Activated CD4-positive, alpha-beta T cell treated with anti-CD3 and anti-CD28 coated beads, Interleukin-2, amount 50 U/mL, for 48 hours (primary cell): ENCODE data around the gene RAP1GAP.

Experiments
- DNase-seq, 2 experiments: peaks; one replicate each; pipeline ENCODE4 v3.0.0-alpha.2; 2020

The RAP1GAP gene

DNA sequence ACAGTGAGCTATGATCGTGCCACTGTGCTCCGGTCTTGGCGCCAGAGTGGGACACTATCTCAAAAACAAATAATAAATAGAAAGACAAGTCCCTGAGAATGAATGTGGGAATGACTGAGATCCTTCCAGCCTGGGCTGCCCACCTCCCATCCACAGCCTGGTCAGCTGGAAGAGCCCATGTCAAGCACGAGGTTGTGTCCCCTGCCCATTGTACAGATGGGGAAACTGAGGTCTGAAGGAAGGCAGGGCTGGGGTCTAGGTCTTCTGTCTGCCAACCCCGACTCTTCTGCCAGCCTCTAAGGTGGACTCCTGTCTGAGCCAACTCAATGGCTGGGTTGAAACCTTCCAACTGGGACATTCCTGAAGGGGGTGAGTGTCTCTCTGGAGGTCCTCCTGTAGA is 79.5 kb downstream of the RAP1GAP start:
- DNase-seq = no peak

DNA sequence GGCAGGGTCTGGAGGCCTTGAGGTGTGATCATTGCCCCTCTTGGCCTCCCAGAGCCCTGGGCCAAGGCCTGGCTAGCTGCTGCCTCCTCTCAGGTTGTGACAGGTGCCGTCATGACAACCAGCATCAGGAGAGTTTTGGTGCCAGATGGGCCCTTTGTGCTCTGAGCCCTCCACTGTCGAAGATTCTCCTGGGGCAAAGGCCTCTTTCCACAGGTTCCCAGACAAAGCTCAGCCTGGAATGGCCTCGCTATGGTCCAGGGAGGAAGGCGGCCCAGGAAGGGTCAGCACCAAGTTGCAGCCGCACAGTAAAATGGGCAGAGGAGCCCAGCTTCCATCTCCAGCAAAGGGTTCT is 81.6 kb downstream of the RAP1GAP start:
- no peak for DNase-seq

DNA sequence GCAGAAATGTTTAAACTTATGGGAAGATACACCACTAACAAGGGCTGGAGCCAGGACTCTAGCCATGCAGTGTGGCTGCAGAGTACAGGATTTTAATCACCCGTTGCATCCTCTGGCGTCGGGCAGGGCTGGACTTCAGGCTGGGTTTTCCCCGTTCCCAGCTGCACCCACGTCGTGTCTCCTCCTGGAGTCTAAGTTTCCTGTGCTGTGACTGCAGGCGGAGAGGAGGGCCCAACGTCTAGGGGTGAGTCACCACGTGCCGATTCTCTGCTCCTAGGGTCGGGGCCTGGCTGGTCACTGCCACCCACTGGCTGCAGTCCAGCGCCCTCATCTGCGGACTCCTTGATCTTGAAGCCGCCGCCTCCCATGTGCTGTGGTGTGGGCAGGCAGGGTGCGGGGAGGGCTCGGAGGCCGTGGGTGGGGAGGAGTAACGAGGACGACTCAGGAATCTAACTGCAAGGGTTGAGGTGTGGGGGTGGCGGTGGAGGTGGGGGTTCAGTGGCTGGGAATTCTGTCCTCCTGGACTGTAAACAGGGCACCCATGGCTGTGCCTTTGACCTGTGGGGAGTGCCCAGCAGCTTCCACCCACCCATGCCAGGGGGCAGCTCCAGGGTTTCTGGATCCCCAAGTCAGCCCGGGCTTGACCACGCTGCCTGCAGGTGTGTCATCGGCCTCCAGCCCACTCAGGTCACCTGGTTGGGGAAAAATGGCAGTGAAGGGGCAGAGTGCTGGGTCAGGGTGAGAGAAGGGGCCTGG is 82.1 kb downstream of the RAP1GAP start:
- DNase-seq = no peak

DNA sequence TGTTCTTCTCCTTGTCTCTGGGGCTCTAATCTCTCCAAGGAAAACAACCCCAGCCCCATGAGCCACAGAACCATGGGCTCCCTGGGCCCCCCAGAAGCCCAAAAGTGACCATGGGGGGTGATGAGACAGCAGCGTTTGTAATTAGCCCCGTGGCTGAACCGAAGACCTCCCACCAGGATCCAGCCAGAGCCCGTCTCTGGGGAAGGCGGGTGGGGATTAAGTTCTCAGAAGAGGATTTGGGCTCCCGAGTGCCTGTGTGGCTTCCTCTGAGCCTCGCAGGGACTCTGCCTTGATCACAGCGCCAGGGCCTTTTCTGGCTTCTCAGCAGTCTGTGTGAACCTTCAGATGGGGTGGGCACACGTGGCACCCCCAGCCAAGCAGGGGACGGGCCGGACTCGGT is 82.9 kb downstream of the RAP1GAP start:
- no peak for DNase-seq

DNA sequence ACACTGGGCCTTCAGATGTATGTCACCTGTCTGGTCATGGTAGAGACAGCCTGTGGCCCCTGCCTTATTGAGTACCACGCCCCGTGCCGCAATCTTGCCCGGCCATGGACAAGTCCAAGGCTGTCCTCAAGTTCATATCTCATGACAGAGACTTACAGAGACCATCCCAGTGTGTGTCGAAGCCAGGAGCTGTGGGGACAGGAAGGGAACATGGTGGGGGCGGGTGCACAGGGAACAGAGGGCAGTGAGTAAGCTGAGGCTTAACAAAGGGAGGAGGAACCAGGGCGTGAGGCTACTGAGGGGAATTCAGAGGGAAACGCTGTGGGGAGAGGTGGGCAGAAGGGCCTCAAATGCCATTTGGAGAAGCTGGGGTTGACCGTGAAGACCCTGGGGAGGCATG is 84.1 kb downstream of the RAP1GAP start:
- DNase-seq = no peak

DNA sequence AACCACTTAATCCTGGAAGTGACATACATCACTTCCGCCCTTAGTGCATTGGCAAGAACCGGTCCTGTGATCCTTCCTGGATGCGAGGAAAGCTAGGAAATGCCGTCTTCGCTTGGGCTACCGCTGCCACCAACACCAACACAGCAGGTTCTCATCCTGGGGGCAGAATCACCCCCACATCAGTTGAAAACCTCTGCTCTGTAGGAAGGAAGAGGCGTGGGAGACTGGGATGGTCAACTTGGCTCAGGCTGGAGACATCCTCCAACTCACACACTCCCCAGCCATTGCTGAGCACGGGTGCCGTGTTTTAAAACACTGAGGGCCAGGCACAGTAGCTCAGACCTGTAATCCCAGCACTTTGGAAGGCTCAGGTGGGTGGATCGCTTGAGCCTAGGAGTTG is 85.1 kb downstream of the RAP1GAP start:
- DNase-seq = no peak

DNA sequence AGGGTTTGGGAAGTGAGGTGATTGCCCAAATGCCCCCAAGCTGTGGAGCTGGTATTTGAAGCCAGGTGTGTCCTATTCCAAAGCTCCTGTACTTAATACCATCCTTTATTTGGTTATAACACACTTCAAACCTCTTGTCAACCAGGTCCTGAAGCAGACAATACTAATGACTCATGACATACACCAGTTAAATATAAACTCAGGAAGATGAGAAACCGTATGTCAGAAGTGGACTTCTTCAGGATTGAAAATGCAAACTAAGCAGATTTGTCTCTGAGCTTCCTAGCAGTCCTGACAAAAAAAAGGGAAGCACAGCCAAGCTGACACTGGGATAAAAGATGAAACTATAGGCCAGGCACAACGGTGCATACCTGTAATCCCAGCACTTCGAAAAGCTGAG is 89.4 kb downstream of the RAP1GAP start:
- no peak for DNase-seq

DNA sequence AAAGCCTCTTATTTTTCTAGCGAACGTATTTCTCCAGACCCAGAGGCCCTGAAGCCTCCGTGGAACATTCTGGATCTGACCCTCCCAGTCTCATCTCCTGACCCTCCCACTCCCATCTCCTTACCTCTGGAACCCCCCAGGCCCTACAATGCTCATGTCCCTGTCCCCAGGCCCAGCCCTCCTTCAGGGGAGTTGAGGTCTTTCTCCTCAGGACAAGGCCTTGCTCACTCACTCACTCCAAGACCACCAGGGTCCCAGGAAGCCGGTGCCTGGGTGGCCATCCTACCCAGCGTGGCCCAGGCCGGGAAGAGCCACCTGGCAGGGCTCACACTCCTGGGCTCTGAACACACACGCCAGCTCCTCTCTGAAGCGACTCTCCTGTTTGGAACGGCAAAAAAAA is 91.2 kb downstream of the RAP1GAP start:
- DNase-seq = no peak

DNA sequence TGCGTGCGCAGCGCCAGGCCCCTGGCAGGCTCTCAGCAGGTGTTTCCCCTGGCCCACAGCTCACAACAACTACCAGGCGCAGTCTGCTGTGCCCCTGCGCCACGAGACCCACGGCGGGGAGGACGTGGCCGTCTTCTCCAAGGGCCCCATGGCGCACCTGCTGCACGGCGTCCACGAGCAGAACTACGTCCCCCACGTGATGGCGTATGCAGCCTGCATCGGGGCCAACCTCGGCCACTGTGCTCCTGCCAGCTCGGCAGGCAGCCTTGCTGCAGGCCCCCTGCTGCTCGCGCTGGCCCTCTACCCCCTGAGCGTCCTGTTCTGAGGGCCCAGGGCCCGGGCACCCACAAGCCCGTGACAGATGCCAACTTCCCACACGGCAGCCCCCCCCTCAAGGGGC is 91.8 kb downstream of the RAP1GAP start:
- DNase-seq = no peak

DNA sequence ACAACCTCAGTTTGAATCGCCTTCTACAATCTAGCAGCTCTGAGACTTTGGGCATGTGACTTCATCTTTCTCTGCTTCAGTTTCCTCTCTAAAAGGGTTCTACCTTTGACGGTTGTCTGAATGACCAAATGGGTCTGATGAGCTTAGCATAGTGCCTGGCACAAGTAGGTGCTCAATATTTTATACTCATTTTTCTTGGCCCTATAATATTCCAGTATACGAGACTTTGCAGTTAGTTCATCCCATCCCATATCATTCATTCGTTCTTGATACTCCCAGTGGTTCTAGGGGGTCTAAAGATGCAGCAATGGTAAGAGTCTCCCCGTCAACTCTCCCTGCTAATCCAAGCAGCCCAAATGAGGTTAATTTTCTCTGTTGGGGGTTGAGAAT is 92.4 kb downstream of the RAP1GAP start:
- no peak for DNase-seq

DNA sequence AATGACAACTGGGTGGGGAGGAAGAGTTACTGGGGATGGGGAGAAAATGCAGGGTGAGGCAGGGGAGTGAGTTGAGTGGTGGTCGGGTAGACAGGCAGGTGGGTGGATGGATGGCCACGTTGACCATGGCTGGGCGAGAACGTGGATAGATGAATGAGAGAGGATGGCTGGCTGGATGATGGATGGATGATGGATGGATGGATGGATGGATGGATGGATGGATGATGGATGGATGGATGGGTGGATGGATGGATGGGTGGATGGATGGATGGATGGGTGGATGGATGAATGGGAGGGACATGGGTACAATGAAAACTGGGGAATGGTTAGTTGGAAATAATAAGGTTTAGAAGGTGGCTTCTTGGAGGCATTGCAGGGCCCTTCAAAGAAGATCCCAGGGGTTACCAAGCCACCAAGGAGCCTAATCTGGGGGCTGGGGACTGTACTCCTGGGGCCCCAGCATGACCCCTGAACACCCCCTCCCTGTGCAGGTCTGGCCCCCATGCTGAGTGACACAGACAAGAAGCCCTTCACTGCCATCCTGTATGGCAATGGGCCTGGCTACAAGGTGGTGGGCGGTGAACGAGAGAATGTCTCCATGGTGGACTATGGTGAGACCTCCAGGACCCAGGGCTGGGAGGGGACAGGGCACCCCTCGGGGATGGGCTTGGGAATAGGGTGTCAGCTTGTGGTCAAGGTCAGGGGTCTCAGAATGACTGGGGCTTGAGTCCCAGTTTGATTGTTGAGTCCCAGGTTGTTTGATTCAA is 92.9 kb downstream of the RAP1GAP start:
- no peak for DNase-seq

DNA sequence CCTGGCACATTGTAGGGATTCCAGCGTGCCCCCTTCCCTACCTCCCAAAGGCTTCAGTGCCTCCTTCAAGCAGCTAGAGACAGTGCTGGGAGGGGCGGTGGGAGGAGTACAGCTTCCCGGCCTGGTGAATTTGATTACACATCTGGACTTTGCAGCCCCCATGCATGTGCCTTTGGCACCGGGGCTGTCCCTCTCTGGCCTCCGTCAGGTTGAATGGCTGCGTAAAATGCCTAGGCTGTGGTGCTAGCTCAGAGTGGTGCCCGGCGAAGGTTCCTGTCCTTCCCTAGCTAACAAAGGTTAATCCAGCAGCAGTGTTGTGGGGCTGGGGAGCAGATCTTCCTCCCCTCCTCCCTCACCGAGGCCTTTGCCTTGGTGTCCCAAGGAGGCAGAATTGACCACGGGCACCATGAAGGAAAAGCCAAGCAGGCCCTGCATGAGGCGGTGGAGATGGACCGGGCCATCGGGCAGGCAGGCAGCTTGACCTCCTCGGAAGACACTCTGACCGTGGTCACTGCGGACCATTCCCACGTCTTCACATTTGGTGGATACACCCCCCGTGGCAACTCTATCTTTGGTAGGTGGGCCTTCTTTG is 93.7 kb downstream of the RAP1GAP start:
- no peak for DNase-seq

DNA sequence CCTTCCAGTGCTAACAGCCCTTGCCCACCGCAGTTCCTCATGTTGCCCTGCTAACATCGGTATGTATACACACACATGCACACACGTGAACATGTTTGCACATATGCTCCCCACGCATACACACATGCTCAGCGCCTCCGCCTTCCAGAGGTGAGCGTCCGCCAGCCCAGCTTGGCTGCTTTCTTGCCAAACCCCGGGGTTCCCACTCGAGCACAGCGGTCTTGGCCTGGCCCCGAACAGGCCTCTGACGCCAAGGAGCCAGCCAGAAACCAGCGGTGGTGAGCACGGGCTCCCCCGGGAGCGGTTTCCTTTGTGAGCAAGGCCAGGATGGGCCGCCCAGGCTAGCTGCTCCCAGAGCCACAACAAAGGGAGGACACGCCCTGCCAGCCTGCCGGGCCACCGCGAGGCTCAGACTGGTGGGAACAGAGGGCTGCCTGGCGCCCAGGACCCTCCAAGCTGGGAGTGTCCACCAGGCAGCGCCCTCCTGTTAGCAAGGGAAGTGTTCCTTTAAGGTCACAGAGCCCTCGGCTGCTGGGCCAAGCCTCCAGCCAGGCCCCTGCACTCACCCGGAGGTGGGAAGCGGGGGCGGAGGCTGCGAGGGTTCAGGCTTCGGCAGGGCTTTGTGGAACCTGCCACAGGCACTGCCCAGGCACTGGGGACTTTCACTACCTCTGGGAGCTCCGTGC is 94.5 kb downstream of the RAP1GAP start:
- DNase-seq = no peak

DNA sequence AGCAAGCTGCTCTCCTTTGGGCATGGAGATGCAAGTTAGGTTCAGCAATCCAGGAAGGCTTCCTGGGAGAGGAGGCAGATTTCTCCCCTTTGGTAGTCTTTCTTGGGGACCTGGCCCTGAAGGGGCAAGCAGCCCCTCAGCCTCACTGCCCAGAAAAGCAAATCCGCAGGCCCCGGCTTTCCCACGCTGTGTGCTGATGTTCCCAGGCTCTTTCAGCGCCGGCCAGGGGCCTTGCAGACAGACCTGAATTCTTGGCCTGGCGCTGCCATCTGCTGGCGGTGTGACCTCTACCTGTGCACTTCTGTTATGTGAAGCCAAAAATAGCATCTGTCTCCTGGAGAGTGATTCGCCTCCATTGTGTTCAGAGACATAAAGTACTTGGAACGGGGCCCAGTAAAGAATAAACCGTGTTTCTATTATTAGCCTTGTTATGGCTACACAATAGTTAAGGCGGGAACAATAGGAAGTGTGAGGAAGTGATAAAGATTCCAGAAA is 95.1 kb downstream of the RAP1GAP start:
- peak; percentile 41 to 48 for DNase-seq

DNA sequence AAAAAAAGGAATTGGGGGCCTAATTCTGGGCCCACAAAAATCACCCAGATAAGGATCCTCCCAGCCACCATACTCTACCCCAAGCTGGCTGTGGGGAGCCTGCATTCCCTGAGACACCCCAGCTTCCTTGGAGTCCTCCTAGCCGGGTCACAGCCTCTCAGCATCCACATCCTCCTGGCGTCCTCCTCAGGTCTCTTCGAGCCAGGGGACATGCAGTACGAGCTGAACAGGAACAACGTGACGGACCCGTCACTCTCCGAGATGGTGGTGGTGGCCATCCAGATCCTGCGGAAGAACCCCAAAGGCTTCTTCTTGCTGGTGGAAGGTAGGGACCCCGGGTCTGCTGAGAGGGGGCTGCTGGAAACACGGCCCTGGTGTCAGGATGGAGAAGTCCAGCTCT is 95.7 kb downstream of the RAP1GAP start:
- DNase-seq = no peak

DNA sequence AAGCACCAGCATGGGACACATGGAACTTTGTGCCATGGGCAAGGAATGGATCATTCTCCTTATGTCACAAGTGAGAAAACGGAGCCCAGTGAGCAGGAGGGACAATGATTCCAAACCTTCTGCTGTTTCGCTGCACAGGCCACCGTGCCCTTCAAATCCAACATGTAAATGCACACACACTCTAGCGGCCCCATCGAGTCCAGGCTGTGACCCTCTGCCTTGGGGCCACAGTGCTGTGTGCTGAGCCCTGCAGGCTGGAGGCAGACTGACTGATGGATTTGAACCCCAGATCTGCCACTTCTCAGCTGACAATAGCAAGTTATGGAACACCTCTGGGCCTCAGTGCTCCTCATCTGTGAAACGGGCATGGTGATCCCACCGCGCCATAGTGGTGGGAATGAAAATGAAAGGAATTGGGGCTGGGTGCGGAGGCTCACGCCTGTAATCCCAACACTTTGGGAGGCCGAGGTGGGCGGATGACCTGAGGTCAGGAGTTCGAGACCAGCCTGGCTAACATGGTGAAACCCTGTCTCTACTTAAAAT is 96.4 kb downstream of the RAP1GAP start:
- DNase-seq = no peak

DNA sequence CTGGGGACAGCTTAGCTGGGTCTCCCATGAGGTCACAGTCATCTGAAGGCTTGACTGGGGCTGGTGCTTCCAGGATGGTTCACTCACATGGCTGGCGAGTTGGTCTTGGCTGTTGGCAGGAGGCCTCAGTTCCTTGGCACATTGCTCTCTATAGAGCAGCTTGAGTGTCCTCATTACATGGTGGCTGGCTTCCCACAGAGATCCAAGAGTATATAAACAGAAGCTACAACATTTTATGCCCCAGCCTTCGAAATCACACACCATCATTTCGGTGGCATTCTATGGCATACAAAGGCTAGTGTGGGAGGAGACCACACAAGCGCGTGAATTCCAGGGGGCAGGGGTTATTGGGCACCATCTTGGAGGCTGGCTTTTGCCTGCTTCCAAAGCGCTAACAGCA is 96.9 kb downstream of the RAP1GAP start:
- DNase-seq = no peak

DNA sequence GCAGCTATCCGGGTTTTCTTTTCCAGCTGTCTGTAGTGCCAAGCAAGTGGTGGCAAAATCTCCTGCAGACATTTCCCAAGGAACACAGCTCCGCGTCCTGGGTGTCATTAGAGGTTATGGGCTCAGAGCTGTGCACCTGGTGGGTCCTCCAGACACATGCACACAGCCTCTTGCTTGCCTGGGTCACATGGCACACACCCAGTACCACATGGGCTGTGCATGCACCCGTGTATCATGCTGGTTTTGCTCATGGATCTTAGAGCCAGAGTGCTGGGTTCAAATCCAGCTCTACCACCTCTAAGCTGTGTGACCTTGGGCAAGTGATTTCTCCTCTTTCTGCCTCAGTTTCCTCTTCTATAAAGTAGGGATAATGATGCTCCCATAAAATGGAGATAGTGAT is 98.3 kb downstream of the RAP1GAP start:
- DNase-seq = no peak

DNA sequence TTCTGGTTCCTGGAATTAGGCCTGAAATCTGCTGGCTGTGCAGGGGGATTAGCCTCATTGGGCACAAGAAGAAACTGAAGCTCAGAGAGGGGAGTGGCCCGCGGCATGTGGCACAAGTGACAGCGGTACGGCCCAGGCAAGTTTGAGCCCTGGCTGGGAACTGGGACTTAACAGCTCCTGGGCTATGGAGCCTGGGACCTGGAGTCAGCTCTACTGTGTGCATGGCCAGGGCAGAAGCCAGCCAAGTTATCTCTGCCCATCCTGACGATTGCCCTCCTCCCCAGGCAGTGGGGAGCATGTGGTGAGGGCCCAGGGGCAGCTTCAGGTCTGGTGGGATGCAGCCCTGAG is 98.7 kb downstream of the RAP1GAP start:
- DNase-seq = no peak

DNA sequence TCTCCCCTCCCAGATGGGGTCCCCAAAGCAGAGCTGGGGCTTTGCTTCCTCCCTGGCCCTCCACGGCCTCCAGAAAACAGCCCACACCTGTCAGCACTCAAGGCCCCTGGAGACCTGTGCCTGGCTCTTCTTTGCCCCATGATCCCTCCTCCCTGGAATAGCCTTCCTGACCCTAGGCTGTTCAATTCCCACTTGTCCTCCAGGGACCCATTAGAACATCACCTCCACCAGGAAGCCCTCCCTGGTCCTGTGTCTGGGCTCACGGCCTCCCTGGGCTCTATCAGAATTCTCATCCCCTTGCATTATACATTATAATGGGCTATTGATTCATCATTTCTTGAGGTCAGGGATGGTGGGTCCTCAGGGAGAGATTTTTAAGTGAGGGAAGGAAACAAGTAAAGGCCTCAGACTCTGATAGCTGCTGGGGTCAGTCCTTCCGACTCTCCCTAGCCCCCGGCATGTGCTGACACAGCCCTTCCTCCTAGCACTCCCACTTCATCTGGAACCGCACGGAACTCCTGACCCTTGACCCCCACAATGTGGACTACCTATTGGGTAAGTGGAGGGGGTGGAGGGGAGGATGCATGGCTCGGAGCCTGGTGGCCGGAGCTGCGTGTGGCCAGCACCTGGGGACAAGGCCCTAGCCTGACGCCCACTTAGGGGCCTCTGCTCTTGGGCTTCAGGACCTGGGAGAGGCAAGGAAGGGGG is 99.2 kb downstream of the RAP1GAP start:
- no peak for DNase-seq

DNA sequence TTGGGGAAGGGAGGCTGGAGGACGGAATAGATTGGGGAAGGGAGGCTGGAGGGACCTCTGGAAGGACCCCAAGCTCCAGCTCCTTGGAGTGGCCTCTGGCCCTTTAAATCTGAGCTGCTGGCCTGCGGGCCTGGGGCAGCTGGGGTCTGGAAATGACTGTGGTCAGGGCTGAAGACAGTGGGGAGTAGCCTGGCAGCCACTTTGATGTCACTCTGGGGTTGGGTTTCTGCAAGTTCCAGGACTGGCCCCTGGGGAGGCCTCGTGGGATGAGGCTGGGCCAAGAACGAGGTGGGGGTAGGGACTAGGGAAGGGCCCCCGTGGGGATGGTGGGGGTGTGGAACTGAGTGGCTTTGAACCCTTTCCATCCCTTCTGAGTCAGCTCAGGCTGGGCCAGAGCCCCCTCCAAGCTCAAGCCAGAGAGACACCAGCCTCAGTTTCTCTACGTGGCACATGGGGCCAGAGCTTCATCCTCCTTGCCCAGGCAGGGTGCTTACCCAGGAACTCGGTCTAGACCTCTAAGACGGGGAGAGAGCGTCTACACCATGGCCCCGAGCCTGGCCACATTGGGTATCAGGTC is 100.3 kb downstream of the RAP1GAP start:
- no peak for DNase-seq

DNA sequence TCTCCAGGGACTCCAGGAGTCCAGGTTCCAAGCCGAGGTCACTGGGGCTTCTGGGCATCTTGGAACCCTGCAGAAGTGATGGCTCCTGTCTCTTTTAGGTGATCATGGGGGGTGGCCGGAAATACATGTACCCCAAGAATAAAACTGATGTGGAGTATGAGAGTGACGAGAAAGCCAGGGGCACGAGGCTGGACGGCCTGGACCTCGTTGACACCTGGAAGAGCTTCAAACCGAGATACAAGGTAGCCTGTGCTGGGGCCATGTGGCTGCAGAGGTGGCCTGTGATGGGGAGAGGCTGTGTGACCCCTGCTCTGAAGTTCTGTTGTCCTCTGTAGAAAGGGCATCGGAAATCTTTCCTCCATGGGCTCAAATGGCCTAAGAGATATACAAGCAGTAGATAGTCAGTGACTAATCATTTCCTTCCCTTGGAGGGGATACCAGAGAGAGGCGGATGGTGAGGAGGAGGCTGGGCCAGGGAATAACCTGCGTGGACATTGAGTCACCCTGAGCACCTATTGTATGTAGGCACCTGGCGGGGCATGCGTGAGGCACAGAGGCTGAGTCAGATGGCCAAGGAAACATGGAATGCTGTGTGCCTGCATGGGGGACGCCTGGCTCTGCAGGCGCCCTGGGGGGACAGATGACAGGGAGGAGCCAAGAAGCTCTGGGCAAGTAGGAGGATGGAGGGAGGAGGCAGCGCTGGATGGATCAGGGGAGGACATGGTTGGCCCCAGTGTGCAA is 101.0 kb downstream of the RAP1GAP start:
- DNase-seq = no peak
